Fibroblast of lung (primary cell): ENCODE measurements around the gene SRL. TPM values are rescaled to one million over a fixed set of nuclear protein-coding genes. Genes with fewer than 3 reads are reported as not detected.

Source experiments
- DNase-seq, 2 donors: peaks; one replicate each; pipeline versions ENCODE4 v3.0.0 to v3.0.0-alpha.2; 2010; ENCODE audit warnings: low read depth in 2 of 2
- H2AFZ ChIP-seq: 2 replicates; pipeline ENCODE4 v1.5.1; 2012; ENCODE audit warnings: low read length, control low read depth, inconsistent platforms
- H3K27ac ChIP-seq: 2 replicates; pipeline ENCODE4 v1.5.1; 2011; ENCODE audit warnings: low read length, control low read depth; ENCODE audit not compliant: insufficient read depth
- H3K27me3 ChIP-seq: 2 replicates; pipeline ENCODE4 v1.5.1; 2011; ENCODE audit warnings: mild to moderate bottlenecking, low read length; ENCODE audit not compliant: control insufficient read depth, insufficient read depth
- H3K36me3 ChIP-seq: 2 replicates; pipeline ENCODE4 v1.5.1; 2011; ENCODE audit warnings: low read length; ENCODE audit not compliant: control insufficient read depth, insufficient read depth
- H3K4me1 ChIP-seq: 2 replicates; pipeline ENCODE4 v1.5.1; 2011; ENCODE audit warnings: low read length; ENCODE audit not compliant: control insufficient read depth, insufficient read depth; ENCODE audit errors: extremely low read depth
- H3K4me2 ChIP-seq: 2 replicates; pipeline ENCODE4 v1.5.1; 2011; ENCODE audit warnings: low read length, control low read depth; ENCODE audit not compliant: insufficient read depth; ENCODE audit errors: extremely low read depth
- H3K4me3 ChIP-seq, 4 experiments: fragments of 200-600 bp in 1 of 4; sonication (generic) in 1 of 4; replicated peaks in 1 of 4; 2 replicates each; pipeline ENCODE4 v1.5.1; 2011 to 2016; ENCODE audit warnings: low read length in 4 of 4, low read depth in 3 of 4, mild to moderate bottlenecking in 3 of 4, control low read depth in 2 of 4, inconsistent platforms in 1 of 4, mixed read lengths in 1 of 4; ENCODE audit not compliant: insufficient read depth in 1 of 4; ENCODE audit errors: control extremely low read depth in 1 of 4
- H3K79me2 ChIP-seq: 2 replicates; pipeline ENCODE4 v1.5.1; 2012; ENCODE audit warnings: mild to moderate bottlenecking, low read length, inconsistent platforms; ENCODE audit not compliant: control insufficient read depth, insufficient read depth
- H3K9ac ChIP-seq: 2 replicates; pipeline ENCODE4 v1.5.1; 2011; ENCODE audit warnings: mild to moderate bottlenecking, low read length, control low read depth; ENCODE audit not compliant: insufficient read depth
- H3K9me3 ChIP-seq: 2 replicates; pipeline ENCODE4 v1.5.1; 2012; ENCODE audit warnings: low read depth, low read length; ENCODE audit not compliant: control insufficient read depth, insufficient read depth
- H4K20me1 ChIP-seq: 2 replicates; pipeline ENCODE4 v1.5.1; 2011; ENCODE audit warnings: low read length; ENCODE audit not compliant: control insufficient read depth, insufficient read depth; ENCODE audit errors: extremely low read depth
- CTCF ChIP-seq, 2 donors: IDR thresholded peaks in 1 of 2; conservative IDR thresholded peaks in 1 of 2; 1 replicate in 1 of 2; 2 replicates in 1 of 2; pipeline ENCODE4 v1.5.1; 2011 to 2012; ENCODE audit warnings: low read length in 2 of 2, control low read depth in 1 of 2, inconsistent platforms in 1 of 2, low read depth in 1 of 2, mild to moderate bottlenecking in 1 of 2
- EZH2 ChIP-seq: IDR thresholded peaks from 2 replicates; pipeline ENCODE4 v1.5.1; 2012; ENCODE audit warnings: low read length, control low read depth, mild to moderate bottlenecking; ENCODE audit errors: missing control alignments
- polyA plus RNA-seq, 2 donors: library from polyadenylated mRNA; depleted of rRNA in 1 of 2; stranded (reverse) in 1 of 2; unstranded in 1 of 2; fragments of >200 nt; gene quantifications; 2 replicates each; pipeline ENCODE4 v1.2.1, GENCODE V29; 2011 to 2012; ENCODE audit warnings: missing spikeins in 1 of 2
- total RNA-seq: library from RNA; depleted of rRNA; stranded (reverse); fragments of >200 nt; gene quantifications from 2 replicates; pipeline ENCODE4 v1.2.1, GENCODE V29; 2014

SRL gene
- total and polyA plus RNA-seq, 2 donors (not counting 1 experiment from before 2014, with no cell fraction given): 0.07 to 0.17 TPM

GRCh38 chr16:4214215-4214621 lies 27.7 kb downstream of the SRL start:
- no peaks in the 10 kb centered on the region for H3K27me3 ChIP-seq
- no peak overlapping the region for H3K4me3 ChIP-seq
- H3K9me3 ChIP-seq: no peaks in the 10 kb centered on the region
- H3K4me2 ChIP-seq: peak overlapping the region; percentile 54
- H4K20me1 ChIP-seq: no peaks in the 10 kb centered on the region
- H3K79me2 ChIP-seq: no peaks in the 10 kb centered on the region
- H3K36me3 ChIP-seq: no peaks in the 10 kb centered on the region
- H2AFZ ChIP-seq: no peak overlapping the region
- no peak for TF ChIP-seq CTCF (conservative IDR thresholded peaks at IDR 0.05 in 1 of 2, IDR thresholded peaks at IDR 0.05 in 1 of 2; ENCODE audit: low read depth in 1 of 2, low read length in 2 of 2)
- TF ChIP-seq EZH2: no peak
- H3K27ac ChIP-seq: peak overlapping the region; percentile 83
- peaks cover 30% of the 10 kb centered on the region for H3K4me1 ChIP-seq
- no peak overlapping the region for H3K9ac ChIP-seq
- DNase-seq: peak; percentile 82 to 99

- H3K4me3 ChIP-seq: no peak overlapping the region
- no peaks in the 10 kb centered on the region for H3K9me3 ChIP-seq
- peaks cover 30% of the 10 kb centered on the region for H3K4me1 ChIP-seq
- H3K4me2 ChIP-seq: no peak overlapping the region
- peak in 1 of 2 donors; percentile 24 for DNase-seq
- H3K27me3 ChIP-seq: no peaks in the 10 kb centered on the region
- TF ChIP-seq CTCF (conservative IDR thresholded peaks at IDR 0.05 in 1 of 2, IDR thresholded peaks at IDR 0.05 in 1 of 2; ENCODE audit: low read depth in 1 of 2, low read length in 2 of 2): no peak
- no peak for TF ChIP-seq EZH2
- no peaks in the 10 kb centered on the region for H3K79me2 ChIP-seq
- H4K20me1 ChIP-seq: no peaks in the 10 kb centered on the region
- H2AFZ ChIP-seq: no peak overlapping the region
- H3K27ac ChIP-seq: peak overlapping the region; percentile 83
- H3K9ac ChIP-seq: no peak overlapping the region
- H3K36me3 ChIP-seq: no peaks in the 10 kb centered on the region
These were observed 28.1 kb downstream of the SRL start for GRCh38 chr16:4213737-4214136.

GRCh38 chr16:4212934-4213296 lies 29.0 kb downstream of the SRL start:
- no peak overlapping the region for H2AFZ ChIP-seq
- no peak overlapping the region for H3K4me2 ChIP-seq
- peaks cover 28% of the 10 kb centered on the region for H3K4me1 ChIP-seq
- H4K20me1 ChIP-seq: no peaks in the 10 kb centered on the region
- peak; percentile 15 to 67 for DNase-seq
- H3K36me3 ChIP-seq: no peaks in the 10 kb centered on the region
- H3K27me3 ChIP-seq: no peaks in the 10 kb centered on the region
- TF ChIP-seq EZH2: no peak
- no peak for TF ChIP-seq CTCF (conservative IDR thresholded peaks at IDR 0.05 in 1 of 2, IDR thresholded peaks at IDR 0.05 in 1 of 2; ENCODE audit: low read depth in 1 of 2, low read length in 2 of 2)
- no peaks in the 10 kb centered on the region for H3K79me2 ChIP-seq
- H3K4me3 ChIP-seq: no peak overlapping the region
- H3K9me3 ChIP-seq: no peaks in the 10 kb centered on the region
- H3K9ac ChIP-seq: no peak overlapping the region
- H3K27ac ChIP-seq: peak overlapping the region; percentile 83
